ENCODE measurements around the gene ZFPM1. TPM values are rescaled to one million over a fixed set of nuclear protein-coding genes. Genes with fewer than 3 reads are reported as not detected.

The ZFPM1 gene
- total RNA-seq, 1 donor from 2014 or later = 6.8 TPM

GRCh38 chr16:88461331-88462269, 8.5 kb downstream of the ZFPM1 start:
- Mint-ChIP-seq H3K4me3 (ENCODE audit: unreplicated experiment) (no peak overlapping the region), H3K27ac (ENCODE audit: unreplicated experiment) (no peak overlapping the region), H3K36me3 (ENCODE audit: low read depth, unreplicated experiment) (no peaks in the 10 kb centered on the region), H3K4me1 (ENCODE audit: unreplicated experiment) (no peaks in the 10 kb centered on the region), H3K9me3 (ENCODE audit: unreplicated experiment) (no peaks in the 10 kb centered on the region), H3K27me3 (ENCODE audit: unreplicated experiment) (no peaks in the 10 kb centered on the region)
- no peak for TF ChIP-seq CTCF (IDR thresholded peaks at IDR 0.05; ENCODE audit: unreplicated experiment)
- DNase-seq (ENCODE audit: low spot score) = no peak

GRCh38 chr16:88462396-88462795, 9.3 kb downstream of the ZFPM1 start:
- no peak for DNase-seq (ENCODE audit: low spot score)
- TF ChIP-seq CTCF (IDR thresholded peaks at IDR 0.05; ENCODE audit: unreplicated experiment) = no peak
- Mint-ChIP-seq H3K4me1 (ENCODE audit: unreplicated experiment) (no peaks in the 10 kb centered on the region), H3K4me3 (ENCODE audit: unreplicated experiment) (no peak overlapping the region), H3K27me3 (ENCODE audit: unreplicated experiment) (no peaks in the 10 kb centered on the region), H3K9me3 (ENCODE audit: unreplicated experiment) (no peaks in the 10 kb centered on the region), H3K36me3 (ENCODE audit: low read depth, unreplicated experiment) (no peaks in the 10 kb centered on the region), H3K27ac (ENCODE audit: unreplicated experiment) (no peak overlapping the region)

- H3K36me3 Mint-ChIP-seq (ENCODE audit: low read depth, unreplicated experiment) = no peaks in the 10 kb centered on the region
- no peak for DNase-seq (ENCODE audit: low spot score)
- no peaks in the 10 kb centered on the region for H3K27me3 Mint-ChIP-seq (ENCODE audit: unreplicated experiment)
- no peak overlapping the region for H3K27ac Mint-ChIP-seq (ENCODE audit: unreplicated experiment)
- H3K4me1 Mint-ChIP-seq (ENCODE audit: unreplicated experiment) = no peaks in the 10 kb centered on the region
- H3K9me3 Mint-ChIP-seq (ENCODE audit: unreplicated experiment) = no peaks in the 10 kb centered on the region
- no peak overlapping the region for H3K4me3 Mint-ChIP-seq (ENCODE audit: unreplicated experiment)
- no peak for TF ChIP-seq CTCF (IDR thresholded peaks at IDR 0.05; ENCODE audit: unreplicated experiment)
Observed at GRCh38 chr16:88463411-88463810, 10.3 kb downstream of the ZFPM1 start.

GRCh38 chr16:88464447-88465318, 11.6 kb downstream of the ZFPM1 start:
- DNase-seq (ENCODE audit: low spot score) = no peak
- Mint-ChIP-seq H3K4me3 (ENCODE audit: unreplicated experiment) (peak overlapping the region; percentile 25), H3K4me1 (ENCODE audit: unreplicated experiment) (no peaks in the 10 kb centered on the region), H3K27me3 (ENCODE audit: unreplicated experiment) (no peaks in the 10 kb centered on the region), H3K27ac (ENCODE audit: unreplicated experiment) (no peak overlapping the region), H3K9me3 (ENCODE audit: unreplicated experiment) (no peaks in the 10 kb centered on the region), H3K36me3 (ENCODE audit: low read depth, unreplicated experiment) (no peaks in the 10 kb centered on the region)
- no peak for TF ChIP-seq CTCF (IDR thresholded peaks at IDR 0.05; ENCODE audit: unreplicated experiment)
